ENCODE data around the gene GULP1. TPM values are rescaled to one million over a fixed set of nuclear protein-coding genes. Genes with fewer than 3 reads are reported as not detected.

Gene GULP1
- total and polyA plus RNA-seq, 2 of the 13 experiments (the other 11 are each of a cell fraction or from before 2014, with no cell fraction given): 0.15 TPM; not detected in 1

DNA sequence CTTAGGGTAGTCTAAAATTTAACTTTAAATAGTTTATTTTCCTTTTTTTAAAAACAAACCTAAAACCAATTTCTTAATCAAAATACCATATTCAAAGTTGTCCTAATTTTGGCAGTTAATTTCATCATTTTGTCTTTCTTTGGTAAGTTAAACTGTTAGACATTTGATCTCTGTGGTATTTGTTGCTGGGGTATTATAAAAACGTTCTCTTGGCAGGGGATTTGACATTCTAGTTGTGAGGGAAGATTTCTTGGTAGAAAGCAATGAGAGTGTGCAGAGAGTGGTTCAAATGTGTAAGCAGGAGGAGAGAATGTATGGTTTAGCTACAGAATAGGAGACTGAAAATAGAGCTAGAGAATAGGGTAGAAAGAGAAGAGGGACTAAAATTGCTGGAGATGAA is 14.6 kb downstream of the GULP1 start:
- Histone ChIP-seq H3K36me3 (replicated peaks in 1 of 2; ENCODE audit: control insufficient read depth in 1 of 2, insufficient read depth in 2 of 2, low read length in 2 of 2) (no peaks in the 10 kb centered on the region), H3K4me3 (replicated peaks in 1 of 3; ENCODE audit: insufficient read depth in 1 of 3, low read depth in 2 of 3, low read length in 3 of 3) (no peak overlapping the region; a peak in 1 of 6 replicates), H3K27me3 (ENCODE audit: control insufficient read depth in 1 of 2, insufficient read depth in 2 of 2, low read length in 2 of 2) (no peaks in the 10 kb centered on the region), H3K4me1 (ENCODE audit: insufficient read depth, low read length) (no peaks in the 10 kb centered on the region), H2AFZ (ENCODE audit: low read length) (no peak overlapping the region), H3K9me3 (ENCODE audit: low read length) (no peaks in the 10 kb centered on the region), H3K9ac (ENCODE audit: insufficient read depth, low read depth, low read length) (no peak overlapping the region), H3K79me2 (ENCODE audit: insufficient read depth, low read length) (no peaks in the 10 kb centered on the region), H3K27ac (ENCODE audit: extremely low read length, insufficient read depth, low read length) (no peak overlapping the region), H4K20me1 (ENCODE audit: insufficient read depth, low read length) (no peaks in the 10 kb centered on the region), H3K4me2 (ENCODE audit: low read depth, low read length) (no peak overlapping the region)
- intact Hi-C loops (cut with micrococcal nuclease; ENCODE audit: unreplicated experiment): loop anchor here (1.0 kb wide), 1 partner anchor 11 kb away; no protein-coding TSS in a partner anchor
- no peak for TF ChIP-seq MIER2 (CRISPR knock-in tag; IDR thresholded peaks at IDR 0.05)
- TF ChIP-seq POLR2AphosphoS2 (IDR thresholded peaks at IDR 0.05; ENCODE audit: low read depth, low read length): no peak
- no peak for TF ChIP-seq MEIS1 (CRISPR knock-in tag; IDR thresholded peaks at IDR 0.05; ENCODE audit: borderline replicate concordance)
- no peak for TF ChIP-seq HCFC1 (IDR thresholded peaks at IDR 0.05; ENCODE audit: low read depth, low read length)
- no peak for TF ChIP-seq ARHGAP35 (CRISPR knock-in tag; IDR thresholded peaks at IDR 0.05; ENCODE audit: borderline replicate concordance)
- TF ChIP-seq NCOR1 (IDR thresholded peaks at IDR 0.05; ENCODE audit: borderline replicate concordance, low read length): no peak
- TF ChIP-seq, protein P1, sequence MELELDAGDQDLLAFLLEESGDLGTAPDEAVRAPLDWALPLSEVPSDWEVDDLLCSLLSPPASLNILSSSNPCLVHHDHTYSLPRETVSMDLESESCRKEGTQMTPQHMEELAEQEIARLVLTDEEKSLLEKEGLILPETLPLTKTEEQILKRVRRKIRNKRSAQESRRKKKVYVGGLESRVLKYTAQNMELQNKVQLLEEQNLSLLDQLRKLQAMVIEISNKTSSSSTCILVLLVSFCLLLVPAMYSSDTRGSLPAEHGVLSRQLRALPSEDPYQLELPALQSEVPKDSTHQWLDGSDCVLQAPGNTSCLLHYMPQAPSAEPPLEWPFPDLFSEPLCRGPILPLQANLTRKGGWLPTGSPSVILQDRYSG (CRISPR knock-in tag; IDR thresholded peaks at IDR 0.05): no peak
- TF ChIP-seq ZNF605 (CRISPR knock-in tag; IDR thresholded peaks at IDR 0.05): no peak
- TF ChIP-seq KLF16 (CRISPR knock-in tag; IDR thresholded peaks at IDR 0.05): no peak
- BruUV-seq (replicated peaks): no TSS peak
- 0% methylated on average over 1 of the region's 1 CpG for WGBS (ENCODE audit: low lambda C conversion rate)
- CTCF ChIA-PET (ENCODE audit: low intra/inter-chr PET ratio, low total read pairs): no interaction called here
- ATAC-seq (no peak), DNase-seq (ENCODE audit: low spot score) (no peak), FAIRE-seq (no peak)
- in situ Hi-C loops (cut with HindIII; ENCODE audit: extremely low pct_ligation_motif_present, low pct_unique_long_range_greater_than_20kb): no loop called here
- POLR2A ChIA-PET: no interaction called here

- ChIA-PET POLR2A (no interaction called here), CTCF (ENCODE audit: low intra/inter-chr PET ratio, low total read pairs) (no interaction called here)
- no peaks in the 10 kb centered on the region for H3K79me2 ChIP-seq (ENCODE audit: insufficient read depth, low read length)
- H3K27me3 ChIP-seq (ENCODE audit: control insufficient read depth in 1 of 2, insufficient read depth in 2 of 2, low read length in 2 of 2): no peaks in the 10 kb centered on the region
- no peak overlapping the region for H3K4me3 ChIP-seq (replicated peaks in 1 of 3; ENCODE audit: insufficient read depth in 1 of 3, low read depth in 2 of 3, low read length in 3 of 3)
- H3K36me3 ChIP-seq (replicated peaks in 1 of 2; ENCODE audit: control insufficient read depth in 1 of 2, insufficient read depth in 2 of 2, low read length in 2 of 2): no peaks in the 10 kb centered on the region
- FAIRE-seq: no peak
- intact Hi-C loops (cut with micrococcal nuclease; ENCODE audit: unreplicated experiment): no loop called here
- H3K4me2 ChIP-seq (ENCODE audit: low read depth, low read length): no peak overlapping the region
- BruUV-seq (replicated peaks): no TSS peak
- no peak for DNase-seq (ENCODE audit: low spot score)
- no peak for ATAC-seq
- H3K4me1 ChIP-seq (ENCODE audit: insufficient read depth, low read length): no peaks in the 10 kb centered on the region
- H4K20me1 ChIP-seq (ENCODE audit: insufficient read depth, low read length): no peaks in the 10 kb centered on the region
- no peak overlapping the region for H3K9ac ChIP-seq (ENCODE audit: insufficient read depth, low read depth, low read length)
- H3K9me3 ChIP-seq (ENCODE audit: low read length): no peaks in the 10 kb centered on the region
- H3K27ac ChIP-seq (ENCODE audit: extremely low read length, insufficient read depth, low read length): no peak overlapping the region
- no peak overlapping the region for H2AFZ ChIP-seq (ENCODE audit: low read length)
- WGBS (ENCODE audit: low lambda C conversion rate): 39% methylated on average over 2 of the region's 2 CpGs
- in situ Hi-C loops (cut with HindIII; ENCODE audit: extremely low pct_ligation_motif_present, low pct_unique_long_range_greater_than_20kb): no loop called here
- TF ChIP-seq SKI (IDR thresholded peaks at IDR 0.05; ENCODE audit: partially characterized antibody) (no peak), KMT2B (CRISPR knock-in tag; IDR thresholded peaks at IDR 0.05) (no peak), ZNF264 (CRISPR knock-in tag; IDR thresholded peaks at IDR 0.05) (no peak), IKZF1 (IDR thresholded peaks at IDR 0.05) (no peak), MLXIP (CRISPR knock-in tag; IDR thresholded peaks at IDR 0.05; ENCODE audit: borderline replicate concordance) (no peak), CBFB (CRISPR knock-in tag; IDR thresholded peaks at IDR 0.05) (no peak), SNRNP70 (IDR thresholded peaks at IDR 0.05; ENCODE audit: low read depth, low read length) (no peak), TMF1 (CRISPR knock-in tag; IDR thresholded peaks at IDR 0.05; ENCODE audit: low read depth) (no peak), HCFC1 (IDR thresholded peaks at IDR 0.05; ENCODE audit: low read depth, low read length) (no peak), JUND (CRISPR knock-in tag; IDR thresholded peaks at IDR 0.05) (no peak), NCOA2 (CRISPR knock-in tag; IDR thresholded peaks at IDR 0.05) (no peak)
These were observed 16.2 kb downstream of the GULP1 start for GRCh38 chr2:188307850-188308283.

Measured in HepG2 (cell line).